ENCODE measurements around the gene CEP63. TPM values are rescaled to one million over a fixed set of nuclear protein-coding genes. Genes with fewer than 3 reads are reported as not detected.
A peak's percentile ranks its signal among the peaks of the same experiment; 100 is the strongest.

The CEP63 gene
- total and polyA plus RNA-seq, 2 experiments from 2014 or later: 15.8 to 237 TPM

GRCh38 chr3:134447351-134447750 is 38.5 kb upstream of the CEP63 start:
- H2AFZ ChIP-seq: no peak overlapping the region
- DNase-seq (ENCODE audit: low spot score): no peak
- H3K27ac ChIP-seq: no peak overlapping the region

GRCh38 chr3:134448664-134449063 is 37.2 kb upstream of the CEP63 start:
- TF ChIP-seq EZH2 (IDR thresholded peaks at IDR 0.05; ENCODE audit: borderline replicate concordance) (no peak), CTCF (IDR thresholded peaks at IDR 0.05; ENCODE audit: poor library complexity) (no peak), EZH2phosphoT487 (IDR thresholded peaks at IDR 0.05; ENCODE audit: low read depth, severe bottlenecking, unreplicated experiment) (no peak)
- no peak overlapping the region for H3K4me3 ChIP-seq
- peaks cover 3% of the 10 kb centered on the region for H3K4me1 ChIP-seq (ENCODE audit: insufficient read depth)
- peak overlapping the region; percentile 26 for H3K27ac ChIP-seq
- no peaks in the 10 kb centered on the region for H3K79me2 ChIP-seq
- no peaks in the 10 kb centered on the region for H3K9me3 ChIP-seq (ENCODE audit: low read depth)
- no peak overlapping the region for H3K4me2 ChIP-seq
- H4K20me1 ChIP-seq (ENCODE audit: insufficient read depth, poor library complexity, severe bottlenecking): no peaks in the 10 kb centered on the region
- WGBS (ENCODE audit: low lambda C conversion rate, missing lambda C conversion rate): 95% methylated on average over 5 of the region's 5 CpGs
- no peak for DNase-seq (ENCODE audit: low spot score)
- no peak overlapping the region for H2AFZ ChIP-seq
- no peaks in the 10 kb centered on the region for H3K9me2 ChIP-seq (replicated peaks; ENCODE audit: insufficient read depth)
- no peaks in the 10 kb centered on the region for H3K36me3 ChIP-seq (replicated peaks; ENCODE audit: insufficient read depth, low read depth)
- H3K27me3 ChIP-seq: no peaks in the 10 kb centered on the region

More at GRCh38 chr3:134447351-134447750, 38.5 kb upstream of the CEP63 start:
- no peak overlapping the region for H3K4me2 ChIP-seq
- no peaks in the 10 kb centered on the region for H4K20me1 ChIP-seq (ENCODE audit: insufficient read depth, poor library complexity, severe bottlenecking)
- no peaks in the 10 kb centered on the region for H3K79me2 ChIP-seq
- 78% methylated on average over 1 of the region's 1 CpG for WGBS (ENCODE audit: low lambda C conversion rate, missing lambda C conversion rate)
- no peaks in the 10 kb centered on the region for H3K36me3 ChIP-seq (replicated peaks; ENCODE audit: insufficient read depth, low read depth)
- TF ChIP-seq EZH2 (IDR thresholded peaks at IDR 0.05; ENCODE audit: borderline replicate concordance) (no peak), CTCF (IDR thresholded peaks at IDR 0.05; ENCODE audit: poor library complexity) (no peak), EZH2phosphoT487 (IDR thresholded peaks at IDR 0.05; ENCODE audit: low read depth, severe bottlenecking, unreplicated experiment) (no peak)
- H3K4me3 ChIP-seq: no peak overlapping the region
- H3K4me1 ChIP-seq (ENCODE audit: insufficient read depth): peaks cover 3% of the 10 kb centered on the region
- no peaks in the 10 kb centered on the region for H3K9me2 ChIP-seq (replicated peaks; ENCODE audit: insufficient read depth)
- no peaks in the 10 kb centered on the region for H3K27me3 ChIP-seq
- H3K9me3 ChIP-seq (ENCODE audit: low read depth): no peaks in the 10 kb centered on the region

GRCh38 chr3:134449277-134449676 is 36.6 kb upstream of the CEP63 start:
- no peak overlapping the region for H2AFZ ChIP-seq
- peaks cover 3% of the 10 kb centered on the region for H3K4me1 ChIP-seq (ENCODE audit: insufficient read depth)
- no peak overlapping the region for H3K4me2 ChIP-seq
- no peak overlapping the region for H3K4me3 ChIP-seq
- TF ChIP-seq CTCF (IDR thresholded peaks at IDR 0.05; ENCODE audit: poor library complexity): peak; percentile 28
- TF ChIP-seq EZH2phosphoT487 (IDR thresholded peaks at IDR 0.05; ENCODE audit: low read depth, severe bottlenecking, unreplicated experiment): no peak
- H3K9me3 ChIP-seq (ENCODE audit: low read depth): no peaks in the 10 kb centered on the region
- H3K36me3 ChIP-seq (replicated peaks; ENCODE audit: insufficient read depth, low read depth): no peaks in the 10 kb centered on the region
- 60% methylated on average over 2 of the region's 2 CpGs for WGBS (ENCODE audit: low lambda C conversion rate, missing lambda C conversion rate)
- no peaks in the 10 kb centered on the region for H3K9me2 ChIP-seq (replicated peaks; ENCODE audit: insufficient read depth)
- no peaks in the 10 kb centered on the region for H4K20me1 ChIP-seq (ENCODE audit: insufficient read depth, poor library complexity, severe bottlenecking)
- no peaks in the 10 kb centered on the region for H3K79me2 ChIP-seq
- H3K27me3 ChIP-seq: no peaks in the 10 kb centered on the region
- no peak overlapping the region for H3K27ac ChIP-seq
- DNase-seq (ENCODE audit: low spot score): no peak

- H3K27me3 ChIP-seq: no peaks in the 10 kb centered on the region
- H3K4me3 ChIP-seq: no peak overlapping the region
- DNase-seq (ENCODE audit: low spot score): no peak
- H3K4me2 ChIP-seq: no peak overlapping the region
- H3K9me3 ChIP-seq (ENCODE audit: low read depth): no peaks in the 10 kb centered on the region
- H3K4me1 ChIP-seq (ENCODE audit: insufficient read depth): peaks cover 3% of the 10 kb centered on the region
- H4K20me1 ChIP-seq (ENCODE audit: insufficient read depth, poor library complexity, severe bottlenecking): no peaks in the 10 kb centered on the region
- TF ChIP-seq EZH2 (IDR thresholded peaks at IDR 0.05; ENCODE audit: borderline replicate concordance): no peak
- TF ChIP-seq CTCF (IDR thresholded peaks at IDR 0.05; ENCODE audit: poor library complexity): no peak
- no peak for TF ChIP-seq EZH2phosphoT487 (IDR thresholded peaks at IDR 0.05; ENCODE audit: low read depth, severe bottlenecking, unreplicated experiment)
- no peak overlapping the region for H2AFZ ChIP-seq
- no peaks in the 10 kb centered on the region for H3K36me3 ChIP-seq (replicated peaks; ENCODE audit: insufficient read depth, low read depth)
- no peak overlapping the region for H3K27ac ChIP-seq
- 83% methylated on average over 3 of the region's 3 CpGs for WGBS (ENCODE audit: low lambda C conversion rate, missing lambda C conversion rate)
- H3K79me2 ChIP-seq: no peaks in the 10 kb centered on the region
- no peaks in the 10 kb centered on the region for H3K9me2 ChIP-seq (replicated peaks; ENCODE audit: insufficient read depth)
Observed at GRCh38 chr3:134449951-134450350, 35.9 kb upstream of the CEP63 start.

Measured in hepatocyte (in vitro differentiated cells).